Stimulated activated CD4-positive, alpha-beta T cell treated with anti-CD3 and anti-CD28 coated beads, TNF-alpha, amount 100 ng/mL, for 24 hours (primary cell): ENCODE results near the gene FNDC3A.

Experiments used
- DNase-seq, 3 experiments: peaks; one replicate each; pipeline ENCODE4 v3.0.0-alpha.2; 2020; ENCODE audit warnings: low read depth in 3 of 3

FNDC3A gene

GRCh38 chr13:49218493-49219051 lies 242.9 kb downstream of the FNDC3A start:
- DNase-seq = no peak

- DNase-seq = no peak
Observed at GRCh38 chr13:49219647-49220035, 243.9 kb downstream of the FNDC3A start.

- peak in 1 of 3 experiments; percentile 43 for DNase-seq
Observed at GRCh38 chr13:49220036-49220855, 244.5 kb downstream of the FNDC3A start, which contains the start of gene MLNR. TSS of gene MLNR (plus strand) at chr13:49220338. CDS start at chr13:49220338, 0 bp downstream.

- DNase-seq = peak in 1 of 3 experiments; percentile 12
Observed at GRCh38 chr13:49220856-49221589, 245.3 kb downstream of the FNDC3A start.

GRCh38 chr13:49221590-49221965 lies 245.9 kb downstream of the FNDC3A start:
- no peak for DNase-seq

GRCh38 chr13:49225223-49226042 lies 249.7 kb downstream of the FNDC3A start:
- DNase-seq = no peak

- no peak for DNase-seq
Observed at GRCh38 chr13:49226613-49227012, 250.9 kb downstream of the FNDC3A start.

GRCh38 chr13:49234741-49235140 lies 259.0 kb downstream of the FNDC3A start:
- DNase-seq = no peak

- DNase-seq = no peak
Observed at GRCh38 chr13:49235856-49236431, 260.2 kb downstream of the FNDC3A start.

- no peak for DNase-seq
Observed at GRCh38 chr13:49238621-49239020, 262.9 kb downstream of the FNDC3A start.

GRCh38 chr13:49240017-49240416 lies 264.3 kb downstream of the FNDC3A start:
- peak in 2 of 3 experiments; percentile 6 to 22 for DNase-seq

- DNase-seq = no peak
Observed at GRCh38 chr13:49241296-49241695, 265.6 kb downstream of the FNDC3A start.

- DNase-seq = no peak
Observed at GRCh38 chr13:49245101-49245500, 269.4 kb downstream of the FNDC3A start.

GRCh38 chr13:49246850-49247642 lies 271.3 kb downstream of the FNDC3A start:
- DNase-seq = no peak

GRCh38 chr13:49247643-49248621 lies 272.2 kb downstream of the FNDC3A start, which contains the start of gene CDADC1:
TSS of gene CDADC1 (plus strand) at chr13:49247925. CDS start at chr13:49248038, 113 bp downstream.
- peak; percentile 77 to 94 (median 81) for DNase-seq

- no peak for DNase-seq
Observed at GRCh38 chr13:49248622-49249002, 272.9 kb downstream of the FNDC3A start.

- DNase-seq = no peak
Observed at GRCh38 chr13:49251326-49251725, 275.6 kb downstream of the FNDC3A start.

- no peak for DNase-seq
Observed at GRCh38 chr13:49253310-49253709, 277.6 kb downstream of the FNDC3A start.

- DNase-seq = no peak
Observed at GRCh38 chr13:49254007-49254406, 278.3 kb downstream of the FNDC3A start.
